Measurements from ENCODE around the gene SNRPE. TPM values are rescaled to one million over a fixed set of nuclear protein-coding genes. Genes with fewer than 3 reads are reported as not detected.
"Not testable (repeated sequence)": the region's sequence is repeated elsewhere in the genome, so short reads cannot be mapped to it uniquely, and the experiment has no call there.

Gene SNRPE
- total and polyA plus RNA-seq, 2 donors (not counting 3 experiments of a cell fraction or from before 2014, with no cell fraction given), result 196 to 219 TPM

DNA sequence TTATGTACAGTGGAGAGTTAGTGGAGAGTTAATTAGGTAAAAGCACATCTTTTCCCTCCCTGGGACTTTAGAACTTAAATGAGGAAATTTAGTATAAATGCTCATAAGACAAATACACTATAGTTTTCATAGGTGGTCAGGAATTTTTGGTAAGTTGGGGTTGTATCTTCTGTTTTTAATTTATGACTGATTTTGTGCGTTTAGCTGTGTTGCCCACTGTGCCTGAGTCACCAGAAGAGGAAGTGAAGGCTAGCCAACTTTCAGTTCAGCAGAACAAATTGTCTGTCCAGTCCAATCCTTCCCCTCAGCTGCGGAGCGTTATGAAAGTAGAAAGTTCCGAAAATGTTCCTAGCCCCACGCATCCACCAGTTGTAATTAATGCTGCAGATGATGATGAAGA lies 32.2 kb upstream of the SNRPE start:
- intact Hi-C loops (cut with micrococcal nuclease); dilution Hi-C loops (cut with MboI; ENCODE audit: extremely low pct_ligation_motif_present, low sequenced_read_pairs); H3K27me3 ChIP-seq (ENCODE audit: control insufficient read depth in 2 of 2, insufficient read depth in 2 of 2, low read length in 2 of 2); BruUV-seq (replicated peaks); H3K9me1 ChIP-seq (replicated peaks; ENCODE audit: control insufficient read depth, extremely low read depth, insufficient read depth, low read length); POLR2A ChIA-PET; H3K4me3 ChIP-seq (replicated peaks in 1 of 3; ENCODE audit: insufficient read depth in 1 of 3, low read depth in 1 of 3, low read length in 3 of 3); H2AFZ ChIP-seq (ENCODE audit: low read depth, low read length); H4K20me1 ChIP-seq (replicated peaks; ENCODE audit: control insufficient read depth, extremely low read depth, insufficient read depth, low read length); H3K9me3 ChIP-seq (replicated peaks; ENCODE audit: control insufficient read depth, insufficient read depth, low read length): not testable (repeated sequence)
- TF ChIP-seq FOS (IDR thresholded peaks at IDR 0.05; ENCODE audit: borderline replicate concordance, insufficient read depth, low read length) (peak; percentile 59), JUN (IDR thresholded peaks at IDR 0.05; ENCODE audit: borderline replicate concordance, insufficient read depth, insufficient read length, low read depth) (peak; percentile 4)
- peak; percentile 70 for DNase-seq (ENCODE audit: low read depth, low spot score)
- H3K36me3 ChIP-seq (ENCODE audit: control insufficient read depth in 2 of 2, extremely low read depth in 1 of 2, insufficient read depth in 2 of 2, low read length in 2 of 2), result peaks cover 10 to 22% of the 10 kb centered on the region in 2 experiments
- H3K9ac ChIP-seq (replicated peaks; ENCODE audit: extremely low read depth, insufficient read depth, low read length), result peak overlapping the region; percentile 13
- peak; percentile 61 for FAIRE-seq
- H3K27ac ChIP-seq (ENCODE audit: insufficient read depth, low read depth, low read length), result peak overlapping the region; percentile 53
- CTCF ChIA-PET, result interaction anchor here (1.0 kb wide), 1 partner anchor 300 kb away, joined by 3 read pairs; no protein-coding TSS in a partner anchor
- peaks cover 19% of the 10 kb centered on the region for H3K79me2 ChIP-seq (ENCODE audit: control insufficient read depth, insufficient read depth, low read length)
- peak overlapping the region; percentile 67 for H3K4me2 ChIP-seq (ENCODE audit: insufficient read depth, low read length)
- peaks cover 18% of the 10 kb centered on the region for H3K4me1 ChIP-seq (ENCODE audit: control insufficient read depth, extremely low read depth, insufficient read depth, low read length)

- Histone ChIP-seq H3K36me3 (ENCODE audit: control insufficient read depth in 2 of 2, extremely low read depth in 1 of 2, insufficient read depth in 2 of 2, low read length in 2 of 2) (peaks cover 15 to 25% of the 10 kb centered on the region in 2 experiments), H3K27ac (ENCODE audit: insufficient read depth, low read depth, low read length) (no peak overlapping the region), H3K4me3 (replicated peaks in 1 of 3; ENCODE audit: insufficient read depth in 1 of 3, low read depth in 1 of 3, low read length in 3 of 3) (no peak overlapping the region), H3K27me3 (ENCODE audit: control insufficient read depth in 2 of 2, insufficient read depth in 2 of 2, low read length in 2 of 2) (no peaks in the 10 kb centered on the region), H4K20me1 (replicated peaks; ENCODE audit: control insufficient read depth, extremely low read depth, insufficient read depth, low read length) (no peaks in the 10 kb centered on the region), H3K9me3 (replicated peaks; ENCODE audit: control insufficient read depth, insufficient read depth, low read length) (no peaks in the 10 kb centered on the region), H3K9ac (replicated peaks; ENCODE audit: extremely low read depth, insufficient read depth, low read length) (no peak overlapping the region), H3K9me1 (replicated peaks; ENCODE audit: control insufficient read depth, extremely low read depth, insufficient read depth, low read length) (no peaks in the 10 kb centered on the region), H3K79me2 (ENCODE audit: control insufficient read depth, insufficient read depth, low read length) (no peaks in the 10 kb centered on the region), H3K4me1 (ENCODE audit: control insufficient read depth, extremely low read depth, insufficient read depth, low read length) (no peaks in the 10 kb centered on the region), H2AFZ (ENCODE audit: low read depth, low read length) (no peak overlapping the region), H3K4me2 (ENCODE audit: insufficient read depth, low read length) (no peak overlapping the region)
- POLR2A ChIA-PET, result interaction anchor here (0.6 kb wide), 1 partner anchor 11 kb away, joined by 4 read pairs; no protein-coding TSS in a partner anchor
- DNase-seq (ENCODE audit: low read depth, low spot score) (no peak), FAIRE-seq (no peak)
- CTCF ChIA-PET, result interaction anchor here (1.5 kb wide), 1 partner anchor 11 kb away, joined by 5 read pairs; no protein-coding TSS in a partner anchor
- TF ChIP-seq JUN (IDR thresholded peaks at IDR 0.05; ENCODE audit: borderline replicate concordance, insufficient read depth, insufficient read length, low read depth), result no peak
- no TSS peak for BruUV-seq (replicated peaks)
- intact Hi-C loops (cut with micrococcal nuclease) (no loop called here), dilution Hi-C loops (cut with MboI; ENCODE audit: extremely low pct_ligation_motif_present, low sequenced_read_pairs) (no loop called here)
These were observed 25.9 kb upstream of the SNRPE start for GRCh38 chr1:203835476-203835875.
